Left ventricle myocardium inferior (tissue), 1 donor: ENCODE measurements around the gene KIF17. TPM values are rescaled to one million over a fixed set of nuclear protein-coding genes. Genes with fewer than 3 reads are reported as not detected.

Experiments used
- DNase-seq: peaks from one replicate; pipeline ENCODE4 v3.0.0-alpha.2; 2020
- H3K27ac ChIP-seq: fragments of 200-600 bp; replicated peaks from 2 replicates; pipeline ENCODE4 v1.8.0; 2021
- H3K27me3 ChIP-seq: fragments of 200-600 bp; 2 replicates; pipeline ENCODE4 v1.8.0; 2021; ENCODE audit warnings: low read depth
- H3K36me3 ChIP-seq: fragments of 200-600 bp; 2 replicates; pipeline ENCODE4 v1.8.0; 2021
- H3K4me1 ChIP-seq: fragments of 200-600 bp; 2 replicates; pipeline ENCODE4 v1.8.0; 2021
- H3K4me3 ChIP-seq: fragments of 200-600 bp; 2 replicates; pipeline ENCODE4 v1.8.0; 2021; ENCODE audit warnings: mild to moderate bottlenecking, moderate library complexity
- H3K9me3 ChIP-seq: fragments of 200-600 bp; replicated peaks from 2 replicates; pipeline ENCODE4 v1.8.0; 2021
- intact Hi-C: fragments of 100-400 bp; cut with micrococcal nuclease; formaldehyde crosslinking; loops from one replicate; pipeline ENCODE4 v1.11.0; 2022
- total RNA-seq: library from RNA; stranded (reverse); fragmentation: NEBNext Ultra II Directional; extraction: Animal tissue kit (Norgen Biotek cat#: 25700); gene quantifications from one replicate; pipeline ENCODE4 v1.2.1, GENCODE V29; 2021
- TF ChIP-seq, protein P1 (sequence below): fragments of 200-600 bp; IDR thresholded peaks from 2 replicates; pipeline ENCODE4 v1.8.0; 2021; ENCODE audit warnings: antibody characterized with exemption, mild to moderate bottlenecking, borderline replicate concordance
- donor health status: DM: no; HTN: yes; CAD: no; lungs with severe emphysema.

The KIF17 gene
- total RNA-seq, 1 donor from 2014 or later, result 4.6 TPM

DNA sequence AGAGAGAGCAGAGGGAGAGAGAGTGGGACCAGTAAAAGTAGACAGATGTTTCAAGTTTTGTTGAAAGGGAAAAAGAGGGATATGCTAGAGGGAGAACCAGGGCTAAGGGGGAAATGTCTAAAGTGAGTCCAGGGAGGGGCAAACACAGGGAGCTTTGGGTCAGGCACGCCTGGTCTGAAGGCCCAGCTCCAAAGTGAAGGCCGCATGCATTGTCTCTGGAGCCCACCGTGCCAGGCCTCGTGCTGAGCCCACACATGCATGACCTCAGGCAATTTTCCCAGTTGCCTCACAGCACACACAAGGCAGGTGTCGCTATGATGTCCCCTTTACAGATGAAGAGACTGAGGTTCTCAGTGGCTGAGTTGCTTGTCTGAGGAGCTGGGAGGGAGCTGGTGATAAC, 16.0 kb downstream of the KIF17 start:
- Histone ChIP-seq H3K27me3 (no peaks in the 10 kb centered on the region), H3K27ac (no peak overlapping the region), H3K36me3 (no peaks in the 10 kb centered on the region), H3K4me1 (peaks cover 5% of the 10 kb centered on the region), H3K9me3 (no peaks in the 10 kb centered on the region), H3K4me3 (no peak overlapping the region)
- intact Hi-C loops, result no loop called here
- DNase-seq, result no peak
- TF ChIP-seq, protein P1, sequence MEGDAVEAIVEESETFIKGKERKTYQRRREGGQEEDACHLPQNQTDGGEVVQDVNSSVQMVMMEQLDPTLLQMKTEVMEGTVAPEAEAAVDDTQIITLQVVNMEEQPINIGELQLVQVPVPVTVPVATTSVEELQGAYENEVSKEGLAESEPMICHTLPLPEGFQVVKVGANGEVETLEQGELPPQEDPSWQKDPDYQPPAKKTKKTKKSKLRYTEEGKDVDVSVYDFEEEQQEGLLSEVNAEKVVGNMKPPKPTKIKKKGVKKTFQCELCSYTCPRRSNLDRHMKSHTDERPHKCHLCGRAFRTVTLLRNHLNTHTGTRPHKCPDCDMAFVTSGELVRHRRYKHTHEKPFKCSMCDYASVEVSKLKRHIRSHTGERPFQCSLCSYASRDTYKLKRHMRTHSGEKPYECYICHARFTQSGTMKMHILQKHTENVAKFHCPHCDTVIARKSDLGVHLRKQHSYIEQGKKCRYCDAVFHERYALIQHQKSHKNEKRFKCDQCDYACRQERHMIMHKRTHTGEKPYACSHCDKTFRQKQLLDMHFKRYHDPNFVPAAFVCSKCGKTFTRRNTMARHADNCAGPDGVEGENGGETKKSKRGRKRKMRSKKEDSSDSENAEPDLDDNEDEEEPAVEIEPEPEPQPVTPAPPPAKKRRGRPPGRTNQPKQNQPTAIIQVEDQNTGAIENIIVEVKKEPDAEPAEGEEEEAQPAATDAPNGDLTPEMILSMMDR, result no peak

DNA sequence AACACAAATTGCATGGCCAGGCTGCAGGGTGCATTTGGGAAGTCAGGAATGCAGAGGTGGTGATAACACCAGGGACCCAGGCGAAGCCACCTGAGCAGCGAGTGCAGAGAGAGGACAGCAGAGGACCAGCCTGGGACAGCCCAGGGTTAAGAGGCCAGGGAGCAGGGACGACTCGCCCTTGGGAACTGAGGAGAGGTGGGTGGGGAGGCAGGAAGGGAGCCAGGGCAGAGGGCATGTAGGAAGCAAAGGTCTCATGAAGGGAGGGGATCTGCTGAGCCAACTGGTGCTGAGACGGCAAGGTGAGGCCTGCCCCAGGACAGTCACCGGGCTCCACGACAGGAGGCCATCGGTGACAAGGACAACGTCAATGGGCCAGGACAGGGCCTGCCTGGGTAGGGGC, 16.4 kb downstream of the KIF17 start:
- H3K36me3 ChIP-seq, result no peaks in the 10 kb centered on the region
- peaks cover 9% of the 10 kb centered on the region for H3K4me1 ChIP-seq
- no peak for DNase-seq
- H3K27me3 ChIP-seq, result no peaks in the 10 kb centered on the region
- H3K9me3 ChIP-seq, result no peaks in the 10 kb centered on the region
- H3K27ac ChIP-seq, result no peak overlapping the region
- TF ChIP-seq, protein P1, result no peak
- intact Hi-C loops, result no loop called here
- no peak overlapping the region for H3K4me3 ChIP-seq

DNA sequence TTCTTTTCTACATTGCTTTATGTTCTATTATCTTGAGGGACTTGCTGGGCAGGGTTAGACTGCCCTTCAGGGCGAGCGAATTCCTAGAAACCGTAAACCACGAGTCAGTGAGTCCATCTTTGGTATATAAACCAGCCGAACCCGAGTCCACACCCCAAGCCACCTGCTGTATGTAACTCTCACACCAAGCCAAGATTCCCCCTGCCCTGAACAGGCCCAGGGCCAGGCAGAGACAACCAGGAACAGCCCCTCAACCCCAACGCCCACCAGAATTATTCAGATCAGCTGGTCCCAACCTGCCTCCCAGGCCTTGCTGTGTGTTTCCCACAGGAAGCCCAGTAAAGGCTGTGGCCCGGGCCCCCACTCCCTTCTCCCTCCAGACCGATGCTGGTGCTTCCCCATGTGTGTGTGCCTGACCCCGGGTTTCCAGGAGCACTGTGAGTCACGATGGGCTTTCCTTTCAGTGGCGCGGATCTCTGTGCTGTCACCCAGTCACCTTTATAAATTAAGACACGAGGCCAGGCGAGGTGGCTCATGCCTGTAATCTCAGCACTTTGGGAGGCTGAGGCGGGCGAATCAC, 17.1 kb downstream of the KIF17 start:
- H3K9me3 ChIP-seq, result no peaks in the 10 kb centered on the region
- TF ChIP-seq, protein P1, result no peak
- intact Hi-C loops, result no loop called here
- H3K27me3 ChIP-seq, result no peaks in the 10 kb centered on the region
- no peaks in the 10 kb centered on the region for H3K36me3 ChIP-seq
- no peak overlapping the region for H3K27ac ChIP-seq
- DNase-seq, result no peak
- H3K4me3 ChIP-seq, result no peak overlapping the region
- H3K4me1 ChIP-seq, result peaks cover 14% of the 10 kb centered on the region

DNA sequence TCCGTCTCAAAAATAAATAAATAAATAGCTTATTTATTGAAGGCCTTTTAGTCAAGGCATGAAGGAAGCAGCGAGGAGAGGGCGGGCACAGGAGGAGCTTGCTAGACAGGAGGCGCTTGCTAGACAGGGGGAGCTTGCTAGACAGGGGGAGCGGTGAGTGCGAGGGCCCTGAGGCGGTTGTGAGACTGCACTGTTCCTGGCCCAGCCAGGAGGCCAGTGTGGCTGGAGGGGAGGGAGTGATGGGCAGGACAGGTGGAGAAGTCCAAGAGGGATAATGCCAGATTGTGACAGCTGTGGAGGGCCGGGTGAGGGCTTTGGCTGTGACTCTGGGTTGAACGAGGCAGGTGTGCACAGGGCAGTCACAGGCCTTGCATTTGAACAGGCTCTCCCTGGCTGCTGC, 18.2 kb downstream of the KIF17 start:
- H3K27ac ChIP-seq, result no peak overlapping the region
- H3K9me3 ChIP-seq, result no peaks in the 10 kb centered on the region
- intact Hi-C loops, result loop anchor here (10.0 kb wide), 1 partner anchor 495 kb away; no protein-coding TSS in a partner anchor
- no peak overlapping the region for H3K4me3 ChIP-seq
- H3K36me3 ChIP-seq, result no peaks in the 10 kb centered on the region
- TF ChIP-seq, protein P1, result no peak
- peaks cover 14% of the 10 kb centered on the region for H3K4me1 ChIP-seq
- no peaks in the 10 kb centered on the region for H3K27me3 ChIP-seq
- no peak for DNase-seq

DNA sequence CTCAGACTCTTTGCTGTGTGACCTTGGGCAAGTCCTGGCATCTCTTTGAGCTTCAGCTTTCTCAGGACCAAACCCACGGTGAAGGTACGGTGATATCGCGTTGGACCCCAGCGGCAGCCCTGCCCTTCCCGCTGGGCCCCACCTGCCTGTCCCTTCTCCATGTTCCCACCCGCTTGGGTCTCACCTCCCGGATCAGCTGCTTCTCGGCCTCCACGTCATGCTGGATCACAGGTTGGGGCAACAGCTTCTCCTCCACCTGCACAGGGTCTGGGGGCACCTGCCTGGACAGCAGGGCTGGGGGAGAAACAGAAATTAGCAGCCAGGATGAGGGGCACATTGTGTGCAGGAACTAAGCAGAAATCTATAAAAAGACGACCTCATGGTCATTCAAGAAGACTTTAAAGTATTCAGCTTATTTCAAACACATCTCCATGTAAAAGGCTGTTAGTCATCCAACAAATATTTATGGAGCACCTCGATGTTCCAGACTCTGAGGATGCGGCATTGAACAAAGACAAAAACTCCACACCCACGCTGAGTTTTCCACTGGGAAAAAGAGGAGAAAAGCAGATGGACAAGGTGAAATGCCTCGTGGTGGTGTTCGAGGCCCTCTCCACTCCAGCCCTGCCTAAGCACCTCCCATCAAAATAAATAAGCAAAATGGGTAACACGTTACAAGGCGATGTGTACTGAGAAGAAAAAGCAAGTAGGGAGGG, 19.5 kb downstream of the KIF17 start:
- peaks cover 14% of the 10 kb centered on the region for H3K4me1 ChIP-seq
- no peaks in the 10 kb centered on the region for H3K27me3 ChIP-seq
- DNase-seq, result no peak
- H3K36me3 ChIP-seq, result no peaks in the 10 kb centered on the region
- no peak overlapping the region for H3K27ac ChIP-seq
- TF ChIP-seq, protein P1, result no peak
- no peak overlapping the region for H3K4me3 ChIP-seq
- intact Hi-C loops, result loop anchor here (10.0 kb wide), 1 partner anchor 496 kb away; no protein-coding TSS in a partner anchor
- H3K9me3 ChIP-seq, result no peaks in the 10 kb centered on the region
